ENCODE measurements around the gene TRMU.
A peak's percentile ranks its signal among the peaks of the same experiment; 100 is the strongest.

TRMU gene, protein sequence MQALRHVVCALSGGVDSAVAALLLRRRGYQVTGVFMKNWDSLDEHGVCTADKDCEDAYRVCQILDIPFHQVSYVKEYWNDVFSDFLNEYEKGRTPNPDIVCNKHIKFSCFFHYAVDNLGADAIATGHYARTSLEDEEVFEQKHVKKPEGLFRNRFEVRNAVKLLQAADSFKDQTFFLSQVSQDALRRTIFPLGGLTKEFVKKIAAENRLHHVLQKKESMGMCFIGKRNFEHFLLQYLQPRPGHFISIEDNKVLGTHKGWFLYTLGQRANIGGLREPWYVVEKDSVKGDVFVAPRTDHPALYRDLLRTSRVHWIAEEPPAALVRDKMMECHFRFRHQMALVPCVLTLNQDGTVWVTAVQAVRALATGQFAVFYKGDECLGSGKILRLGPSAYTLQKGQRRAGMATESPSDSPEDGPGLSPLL

DNA sequence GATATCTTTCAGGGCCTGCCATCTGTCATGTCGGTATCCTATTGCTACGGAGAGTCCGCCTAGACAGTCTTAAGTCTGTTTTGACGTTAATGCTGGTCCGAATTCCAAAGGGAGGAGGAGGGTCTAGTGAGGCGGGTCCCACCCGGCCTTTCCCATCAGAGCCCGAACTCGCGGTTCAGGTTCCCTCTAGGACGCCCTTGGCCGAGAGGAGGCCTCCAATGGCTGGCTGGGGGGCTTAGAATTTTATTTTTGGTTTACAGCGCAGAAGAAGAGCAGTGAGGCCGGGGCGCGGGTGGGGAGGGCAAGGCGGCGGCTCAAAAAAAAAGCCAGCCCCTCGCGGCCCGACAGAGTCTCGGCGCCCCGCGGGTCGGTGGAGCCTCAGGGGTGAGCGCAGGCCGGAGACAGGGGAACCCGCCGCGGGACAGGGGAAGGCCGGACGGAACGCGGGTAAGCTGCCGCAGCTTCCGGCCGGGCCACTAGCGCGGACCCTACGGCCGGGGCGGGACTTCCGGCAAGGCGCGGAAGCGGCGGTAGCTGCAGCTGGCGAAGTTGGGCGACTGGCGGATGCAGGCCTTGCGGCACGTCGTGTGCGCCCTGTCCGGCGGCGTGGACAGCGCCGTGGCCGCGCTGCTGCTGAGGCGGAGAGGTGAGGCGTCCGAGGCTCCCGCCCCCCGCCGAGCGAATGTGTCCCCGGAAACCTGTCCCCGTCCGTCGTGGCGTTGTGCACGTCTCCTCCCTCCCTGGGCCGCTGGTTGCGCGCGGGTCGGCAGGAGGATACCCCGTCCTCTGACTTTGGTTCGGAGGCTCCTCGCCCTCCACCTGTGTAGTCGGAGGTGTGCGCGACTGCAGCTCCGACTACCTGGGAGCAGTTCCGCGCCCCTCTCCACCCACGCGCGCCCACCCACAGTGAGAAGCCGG is at the start of gene TRMU:
TSS of gene TRMU (plus strand) at position 514 of the 918 bp plus-strand sequence. CDS start at position 565, 51 bp downstream.
- DNase-seq (ENCODE audit: low read depth in 2 of 2): peak; percentile 55 to 65

DNA sequence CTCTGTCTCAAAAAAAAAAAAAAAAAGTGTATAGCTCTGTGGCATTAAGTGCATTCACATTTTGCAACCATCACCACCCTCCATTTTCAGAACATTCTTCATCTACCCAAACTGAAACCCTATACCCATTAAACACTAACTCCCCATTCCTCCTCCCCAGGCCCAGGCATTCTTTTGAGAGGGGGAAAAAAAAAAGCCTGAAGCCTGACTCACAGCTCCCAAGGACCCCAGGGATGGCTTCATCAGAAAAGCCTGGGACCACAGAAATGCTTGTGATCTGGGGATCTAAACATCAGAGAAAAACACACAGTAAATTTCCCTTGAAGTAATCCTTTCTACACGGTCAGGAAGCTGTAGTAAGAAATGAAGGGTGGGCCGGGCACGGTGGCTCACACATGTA is 49.5 kb upstream of the TRMU start:
- DNase-seq (ENCODE audit: low read depth in 2 of 2): no peak

DNA sequence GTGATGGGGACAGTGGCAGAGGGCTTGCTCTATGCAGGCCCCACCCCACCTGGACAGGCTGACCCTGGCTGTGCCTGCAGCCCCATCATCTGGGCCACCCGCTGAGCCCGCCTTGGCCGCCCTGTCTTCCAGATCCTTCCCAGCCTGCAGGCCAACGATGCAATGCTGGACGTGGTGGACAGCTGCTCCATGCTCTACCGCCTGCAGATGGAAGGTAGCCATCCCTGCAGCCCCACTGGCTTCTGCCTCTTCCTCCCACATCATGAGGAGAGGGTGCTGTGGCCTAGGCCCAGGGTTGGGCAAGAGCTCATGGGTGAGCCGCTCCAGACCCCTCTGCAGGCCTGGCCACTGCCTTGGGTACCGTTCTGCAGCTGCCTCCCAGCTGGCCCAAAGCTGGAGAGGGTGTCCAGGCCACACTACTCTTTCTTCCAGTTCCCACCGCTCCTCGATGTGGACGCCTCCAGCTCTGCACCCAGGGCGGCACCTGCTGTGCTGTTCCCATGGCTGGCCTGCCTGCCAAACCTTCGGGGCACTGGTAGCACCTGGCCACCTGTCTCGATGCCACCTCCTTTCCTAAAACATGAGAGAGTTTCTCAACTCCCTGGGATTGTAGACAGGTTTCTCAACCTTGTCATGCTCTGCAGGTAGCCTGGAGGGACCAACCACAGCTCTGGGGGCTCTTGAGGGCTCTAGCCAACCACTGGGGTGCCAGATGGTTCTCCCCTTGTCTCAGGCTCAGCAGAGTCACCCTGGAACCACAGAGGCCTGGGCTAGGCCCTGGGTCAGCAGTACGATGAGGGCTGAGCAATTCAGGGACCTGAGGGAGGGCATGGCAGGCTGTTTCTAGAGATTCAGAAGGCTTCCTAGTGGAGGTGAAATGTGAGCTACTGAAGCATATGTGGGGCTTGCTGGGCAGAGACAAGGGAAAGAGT is 48.3 kb upstream of the TRMU start:
- DNase-seq (ENCODE audit: low read depth in 2 of 2): no peak

DNA sequence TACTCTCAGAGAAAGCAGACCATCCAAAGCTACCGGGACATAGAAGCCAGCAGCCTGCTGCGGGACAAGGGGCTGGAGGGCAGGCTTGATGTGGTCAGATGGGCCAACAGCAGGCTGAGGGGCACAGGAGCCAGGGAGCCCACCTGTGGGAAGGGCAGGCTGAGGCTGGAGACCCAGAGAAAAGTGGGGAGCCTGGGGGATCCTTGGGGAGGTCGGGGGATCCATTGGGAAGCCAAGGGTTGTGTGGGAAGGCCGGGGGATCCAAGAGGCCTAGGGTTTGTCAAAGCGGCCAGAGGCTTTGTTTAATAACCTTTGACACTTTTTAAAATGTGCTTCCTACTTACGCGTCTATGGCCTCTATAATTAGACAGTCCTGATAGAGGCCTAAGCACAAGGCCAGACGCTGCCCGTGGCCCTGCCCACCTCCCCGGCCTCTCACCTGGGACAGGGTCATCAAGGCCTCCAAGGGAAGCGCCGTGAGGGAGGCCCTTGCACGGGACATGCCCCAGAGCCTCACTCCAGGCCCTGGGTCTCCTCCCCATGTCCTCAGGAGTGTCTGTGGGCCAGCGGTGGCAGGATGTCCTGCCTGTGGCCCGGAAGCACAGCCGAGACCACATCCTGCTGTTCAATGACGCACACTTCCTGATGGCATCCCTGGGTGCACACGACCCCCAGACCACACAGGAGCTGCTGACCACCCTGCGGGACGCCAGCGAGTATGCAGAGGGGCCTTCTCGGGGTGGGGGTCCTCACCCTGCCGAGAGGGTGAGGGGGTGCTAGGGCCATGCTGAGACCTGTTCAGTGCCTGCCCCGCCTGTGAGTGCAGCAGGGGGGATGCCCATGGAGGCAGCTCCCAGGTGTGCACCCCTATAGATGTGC is 47.4 kb upstream of the TRMU start:
- DNase-seq (ENCODE audit: low read depth in 2 of 2): no peak

DNA sequence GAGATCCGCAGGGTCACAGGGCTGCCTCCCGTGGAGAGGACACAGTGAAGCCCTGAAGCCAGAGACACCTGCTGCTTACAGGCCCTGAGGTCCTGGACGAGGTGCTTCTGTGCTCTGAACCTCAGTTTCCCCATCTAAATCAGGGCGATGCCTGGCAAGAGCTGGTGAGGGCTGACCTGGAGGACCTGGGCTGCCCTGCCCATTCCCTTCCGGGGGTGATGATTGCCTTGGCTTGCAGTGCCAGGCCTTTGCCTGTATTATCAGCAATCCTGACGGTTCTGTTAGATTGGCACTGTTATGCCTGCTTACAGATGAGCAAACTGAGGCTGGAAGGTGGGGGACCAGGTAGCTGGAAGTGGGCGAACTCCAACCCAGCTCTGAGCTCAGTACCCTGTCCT is 46.7 kb upstream of the TRMU start:
- no peak for DNase-seq (ENCODE audit: low read depth in 2 of 2)

DNA sequence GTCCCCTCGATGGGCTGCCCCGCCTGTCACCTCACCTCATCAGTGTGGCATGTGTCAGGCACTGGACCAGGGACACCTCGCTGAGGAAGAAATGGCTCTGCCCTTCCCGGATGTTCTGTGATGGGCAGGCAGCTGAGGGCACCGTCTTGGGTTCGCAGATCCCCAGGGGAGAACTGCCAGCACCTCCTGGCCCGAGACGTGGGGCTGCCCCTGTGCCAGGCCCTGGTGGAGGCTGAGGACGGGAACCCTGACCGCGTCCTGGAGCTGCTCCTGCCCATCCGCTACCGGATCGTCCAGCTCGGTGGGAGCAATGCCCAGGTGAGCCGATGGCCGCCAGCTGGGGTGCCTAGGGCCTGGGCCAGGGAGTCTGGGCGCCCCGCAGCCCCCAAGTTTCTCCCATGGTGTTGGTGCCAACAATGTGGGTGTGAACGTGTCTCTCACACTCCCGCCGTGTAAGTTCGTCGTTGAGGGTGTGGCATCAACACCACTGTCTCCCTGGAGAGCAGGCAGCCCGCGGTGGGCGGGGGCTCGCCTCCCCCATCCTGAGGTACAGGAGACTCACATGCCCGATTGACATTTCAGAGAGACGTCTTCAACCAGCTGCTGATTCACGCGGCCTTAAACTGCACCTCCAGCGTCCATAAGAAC is 46.1 kb upstream of the TRMU start:
- DNase-seq (ENCODE audit: low read depth in 2 of 2): no peak

DNA sequence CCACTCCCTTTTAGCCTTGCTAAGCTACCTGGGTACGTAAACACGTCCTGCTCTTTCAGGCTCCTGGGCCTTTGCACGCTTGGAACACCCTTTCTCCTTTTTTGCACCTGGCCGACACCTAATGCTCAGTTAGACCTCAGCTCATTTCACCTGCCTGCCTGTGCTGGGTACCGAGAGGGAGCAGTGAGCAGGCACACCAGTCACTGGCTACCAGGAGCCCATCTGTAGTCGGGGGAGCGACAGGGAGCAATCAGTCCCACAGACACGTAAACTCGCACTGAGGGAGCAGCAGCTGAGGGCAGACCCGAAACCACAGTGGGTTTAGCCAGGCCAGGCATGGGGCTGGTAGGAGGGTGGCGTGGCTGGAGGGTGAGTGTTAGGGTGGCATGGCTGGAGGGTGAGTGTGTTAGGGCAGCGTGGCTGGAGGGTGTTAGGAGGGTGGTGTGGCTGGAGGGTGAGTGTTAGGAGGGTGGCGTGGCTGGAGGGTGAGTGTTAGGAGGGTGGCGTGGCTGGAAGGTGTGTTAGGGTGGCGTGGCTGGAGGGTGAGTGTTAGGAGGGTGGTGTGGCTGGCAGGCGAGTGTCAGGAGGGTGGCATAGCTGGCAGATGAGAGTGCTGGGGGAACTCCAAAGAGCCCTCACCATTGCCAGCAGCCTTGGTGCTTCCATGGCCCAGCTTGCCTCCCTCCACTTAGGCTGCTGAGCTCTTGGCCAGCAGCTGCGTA is 45.2 kb upstream of the TRMU start:
- DNase-seq (ENCODE audit: low read depth in 2 of 2): no peak

DNA sequence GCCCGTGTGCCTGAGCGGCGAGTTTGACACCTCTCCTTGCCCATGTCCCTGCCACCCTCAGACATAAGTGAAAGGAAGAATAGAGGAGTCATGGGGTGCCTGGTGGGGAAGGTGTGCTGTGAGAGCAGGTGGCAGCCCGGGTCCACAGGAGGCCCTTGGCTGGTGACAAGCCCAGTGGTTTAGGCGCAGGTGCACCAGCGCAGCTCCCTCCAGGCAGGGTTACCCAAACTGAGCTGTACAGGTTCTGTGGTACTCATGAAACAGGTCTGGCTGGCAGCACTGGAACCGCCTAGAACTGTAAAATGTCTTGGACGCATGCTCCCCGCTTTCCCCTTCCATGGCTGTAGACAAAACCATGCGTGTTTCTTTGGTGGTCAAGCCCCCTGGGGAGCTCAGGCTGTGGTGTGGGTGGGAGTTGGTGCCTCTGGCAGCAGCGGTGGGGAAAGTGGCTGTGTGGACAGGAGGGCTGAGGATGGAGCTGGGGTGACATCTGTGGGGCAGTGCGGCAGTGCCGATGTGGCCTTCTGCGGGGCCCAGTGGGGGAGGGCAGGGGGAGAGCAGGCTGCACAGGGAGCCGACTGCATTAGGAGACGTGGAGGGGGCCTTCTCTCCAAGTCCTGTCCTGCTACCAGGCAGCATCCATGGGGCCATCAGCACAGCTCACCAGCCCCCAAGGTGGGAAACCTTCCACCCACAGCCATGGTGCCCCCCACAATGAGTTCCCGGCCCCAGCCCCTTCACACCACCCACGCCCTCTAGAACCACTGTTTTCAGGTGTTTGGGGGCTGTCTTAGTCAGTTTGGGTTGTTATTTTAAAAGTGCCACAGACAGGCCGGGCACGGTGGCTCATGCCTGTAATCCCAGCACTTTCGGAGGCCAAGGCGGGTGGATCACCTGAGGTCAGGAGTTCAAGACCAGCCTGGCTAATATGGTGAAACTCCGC is 44.4 kb upstream of the TRMU start:
- no peak for DNase-seq (ENCODE audit: low read depth in 2 of 2)

DNA sequence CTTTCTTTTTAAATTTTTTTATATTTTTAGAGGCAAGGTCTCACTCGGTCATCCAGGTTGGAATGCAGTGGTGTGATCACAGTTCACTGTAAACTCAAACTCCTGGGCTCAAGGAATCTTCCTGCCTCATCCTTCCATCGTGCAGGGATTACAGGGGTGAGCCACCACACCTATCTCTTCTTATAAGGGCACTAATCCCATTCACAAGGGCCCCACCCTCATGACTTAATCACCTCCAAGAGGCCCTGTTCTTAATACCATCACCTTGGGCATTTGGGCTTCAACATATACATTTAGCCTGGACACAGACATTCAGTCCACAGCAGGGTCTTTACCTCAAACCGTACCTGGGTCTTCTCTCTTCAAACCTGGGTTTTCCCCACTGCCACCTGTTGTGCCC is 43.3 kb upstream of the TRMU start:
- DNase-seq (ENCODE audit: low read depth in 2 of 2): no peak

DNA sequence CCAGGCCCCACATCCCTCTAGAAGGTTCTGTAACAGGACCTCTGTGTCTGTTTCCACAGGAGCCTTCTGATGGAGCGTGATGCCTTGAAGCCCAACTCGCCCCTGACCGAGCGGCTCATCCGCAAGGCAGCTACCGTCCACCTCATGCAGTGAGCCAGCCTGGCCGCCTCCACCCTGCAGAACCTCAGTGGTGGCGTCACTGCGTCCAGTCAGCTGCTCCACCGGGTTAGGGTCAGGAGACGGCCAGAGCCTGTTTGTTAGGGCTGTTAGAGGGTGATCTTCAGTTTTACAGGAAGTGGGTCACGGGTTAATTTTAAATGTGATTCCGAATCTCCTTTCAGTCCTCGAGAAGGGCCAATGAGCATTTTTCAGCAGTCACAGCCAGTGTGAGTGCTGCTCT is 42.8 kb upstream of the TRMU start:
- DNase-seq (ENCODE audit: low read depth in 2 of 2): no peak

DNA sequence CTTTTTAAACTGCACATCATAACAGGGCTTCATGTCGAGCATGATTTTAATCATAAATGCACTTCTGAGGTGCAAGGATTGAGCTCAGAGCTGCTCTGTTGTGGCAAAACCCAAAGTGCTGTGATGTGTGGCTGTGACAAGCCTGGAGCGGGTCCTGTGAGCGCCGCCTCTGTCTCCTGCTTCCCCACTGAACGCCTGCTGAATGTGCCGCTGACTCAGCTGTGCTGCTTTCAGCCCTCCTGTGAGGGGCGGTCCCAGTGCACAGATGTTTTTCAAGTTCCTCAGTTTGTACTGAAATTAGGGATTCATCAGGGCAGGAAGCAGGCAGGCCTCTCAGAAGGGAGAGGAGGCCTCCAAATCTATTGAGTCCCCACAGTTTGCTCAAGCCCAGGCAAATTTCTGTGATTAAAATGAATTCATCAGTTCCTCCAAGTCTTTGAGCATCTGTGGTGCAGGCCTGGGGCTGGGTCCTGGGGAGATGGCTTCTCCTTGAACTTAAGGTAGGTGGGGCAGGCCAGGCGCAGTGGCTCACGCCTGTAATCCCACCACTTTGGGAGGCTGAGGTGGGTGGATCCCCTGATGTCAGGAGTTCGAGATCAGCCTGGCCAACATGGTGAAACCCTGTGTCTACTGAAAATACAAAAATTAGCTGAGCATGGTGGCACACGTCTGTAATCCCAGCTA is 41.8 kb upstream of the TRMU start:
- DNase-seq (ENCODE audit: low read depth in 2 of 2): no peak

DNA sequence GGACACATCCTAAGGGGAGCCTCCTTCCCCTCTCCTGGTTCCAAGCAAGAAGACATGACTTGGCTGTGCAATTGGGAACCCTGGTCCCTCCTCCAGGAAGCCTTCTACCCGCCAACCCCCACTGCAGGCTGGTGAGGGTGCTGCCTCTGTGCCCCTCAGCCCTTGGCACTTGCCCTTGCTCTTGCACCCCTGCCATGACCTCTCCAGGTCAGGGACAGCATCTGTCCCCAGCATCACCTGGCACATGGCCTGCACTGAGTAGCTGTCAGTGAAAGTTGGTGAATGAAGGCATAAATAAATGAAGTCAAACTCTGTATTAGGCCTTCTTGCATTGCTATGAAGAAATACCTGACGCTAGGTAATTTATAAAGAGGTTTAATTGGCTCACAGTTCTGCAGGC is 40.7 kb upstream of the TRMU start:
- no peak for DNase-seq (ENCODE audit: low read depth in 2 of 2)

DNA sequence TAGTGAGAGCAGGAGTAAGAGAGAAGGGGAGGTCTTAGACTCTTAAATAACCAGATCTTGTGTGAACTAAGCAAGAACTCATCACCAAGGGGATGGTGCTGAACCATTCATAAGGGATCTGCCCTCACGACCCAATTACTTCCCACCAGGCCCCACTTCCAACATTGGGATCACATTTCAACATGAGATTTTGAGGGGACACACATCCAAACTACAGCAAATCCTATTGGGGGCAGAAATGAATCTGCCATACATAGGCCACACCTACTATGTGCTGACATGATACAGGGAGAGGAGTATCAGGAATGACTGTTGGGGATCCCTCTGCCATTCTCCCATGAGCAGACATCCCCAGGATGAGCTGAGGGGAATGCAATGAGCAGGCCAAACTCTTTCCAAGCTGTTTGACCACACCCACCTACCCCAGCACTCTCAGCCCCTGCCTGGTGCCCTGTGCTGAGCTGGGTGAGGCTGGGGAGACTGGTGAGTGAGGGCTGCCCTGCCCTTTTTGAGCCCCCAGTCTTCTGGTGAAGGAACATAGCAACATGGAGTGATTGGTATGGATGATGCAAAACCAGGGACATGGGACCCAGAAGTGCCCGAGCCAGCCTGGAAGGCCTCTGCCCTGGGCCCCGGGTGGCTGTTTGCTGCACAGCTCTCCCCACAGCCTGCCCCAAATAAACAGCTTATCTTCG is 40.1 kb upstream of the TRMU start:
- DNase-seq (ENCODE audit: low read depth in 2 of 2): no peak

DNA sequence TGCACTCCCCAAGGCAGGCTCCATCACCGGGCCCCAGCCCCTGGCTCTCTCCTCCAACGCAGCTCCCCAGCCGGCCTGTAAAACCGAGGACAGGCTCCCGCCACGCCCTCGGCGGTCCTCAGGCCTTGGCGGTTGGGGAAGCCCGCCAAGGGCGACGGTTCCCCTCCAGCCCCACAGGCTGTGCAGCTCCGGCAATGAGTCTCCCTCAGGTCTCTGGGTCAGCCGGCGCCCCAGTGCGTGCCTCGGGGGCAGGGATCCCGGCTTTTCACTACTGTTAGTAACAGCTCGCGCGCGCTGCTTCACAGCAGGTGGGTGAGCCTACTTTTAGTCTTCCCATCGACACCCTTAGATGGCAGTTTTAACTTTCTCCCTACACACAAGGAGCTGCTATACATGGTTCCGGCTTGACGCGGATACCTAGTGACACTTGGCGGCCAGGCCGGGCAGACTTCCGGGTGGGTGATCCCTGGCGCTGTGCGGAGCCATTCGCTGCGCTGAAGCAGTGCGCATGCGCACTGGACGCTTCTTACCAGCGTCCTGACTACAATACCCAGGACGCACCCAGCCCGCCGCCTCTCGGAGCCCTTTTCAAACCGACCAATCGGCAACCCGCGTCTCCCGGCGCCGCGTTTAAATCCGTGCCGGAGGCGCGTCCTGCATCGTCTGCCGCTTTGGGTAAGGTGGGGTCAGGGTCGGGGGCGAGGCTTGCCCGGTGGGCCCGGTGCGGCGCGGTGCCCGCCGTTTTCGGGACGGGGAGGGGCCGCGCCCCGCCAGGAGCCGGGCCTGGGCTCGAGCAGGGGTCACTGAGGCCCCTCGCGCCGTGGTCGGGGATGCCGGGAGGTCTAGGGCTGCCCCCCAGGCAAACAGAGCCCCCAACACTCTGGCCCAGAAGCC is 39.0 kb upstream of the TRMU start, which contains the start of gene GTSE1:
TSS of gene GTSE1 (plus strand) at position 614 of the 894 bp plus-strand sequence. CDS start 531 bp downstream, outside the sequence.
- peak; percentile 92 to 94 for DNase-seq (ENCODE audit: low read depth in 2 of 2)

DNA sequence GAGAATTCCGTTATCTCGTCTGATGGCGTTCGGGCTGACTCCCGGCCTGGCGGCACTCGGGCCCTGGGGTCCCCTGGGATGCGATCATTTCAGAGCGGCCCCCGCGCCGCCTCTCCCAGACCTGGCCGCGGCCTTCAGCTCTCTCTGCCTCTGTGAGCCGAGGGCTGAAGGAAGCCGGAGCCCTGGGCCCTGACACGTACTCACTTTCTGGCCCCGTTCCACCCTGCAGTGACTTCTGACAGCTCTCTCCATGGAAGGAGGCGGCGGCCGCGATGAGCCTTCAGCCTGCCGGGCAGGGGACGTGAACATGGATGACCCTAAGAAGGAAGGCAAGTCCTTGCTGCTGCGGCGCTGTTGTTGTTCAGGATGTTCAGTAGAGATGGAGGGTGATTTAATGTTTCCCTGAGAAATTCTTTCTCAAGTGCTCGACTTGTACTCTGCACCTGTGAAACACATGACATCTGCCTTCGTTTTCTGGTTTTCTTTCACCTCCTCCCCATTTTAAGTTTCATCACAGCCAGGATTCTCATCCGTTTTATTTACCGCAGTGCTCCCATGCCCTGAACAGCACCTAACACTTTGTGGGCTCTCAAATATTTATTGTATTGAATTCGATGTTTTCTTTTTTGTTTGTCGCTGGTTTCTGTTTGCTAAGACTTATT is 38.2 kb upstream of the TRMU start:
- DNase-seq (ENCODE audit: low read depth in 2 of 2): no peak
